ENCODE results near the gene RBL1.
"Not testable (repeated sequence)": the region's sequence is repeated elsewhere in the genome, so short reads cannot be mapped to it uniquely, and the experiment has no call there.

RBL1 gene

GRCh38 chr20:36991703-36992102 is 104.1 kb downstream of the RBL1 start:
- no peak for DNase-seq

DNA sequence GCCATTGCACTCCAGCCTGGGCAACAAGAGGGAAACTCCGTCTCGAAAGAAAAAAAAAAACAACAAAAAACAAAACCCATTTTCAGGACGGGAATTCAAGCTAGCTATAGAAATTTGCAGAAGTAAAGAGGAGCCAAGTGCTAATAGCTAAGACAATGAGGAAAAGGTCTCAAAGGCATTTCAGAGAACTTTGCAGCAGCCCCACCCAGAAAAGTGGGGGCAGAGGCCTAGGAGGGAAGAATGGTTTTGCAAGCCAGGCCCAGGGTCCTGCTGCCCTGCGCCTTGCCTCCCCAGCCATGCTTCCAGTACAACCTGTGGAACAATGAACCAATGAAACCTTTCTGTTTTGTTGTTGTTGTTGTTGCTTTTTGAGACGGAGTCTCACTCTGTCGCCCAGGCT is 106.0 kb downstream of the RBL1 start:
- DNase-seq, result no peak

- no peak for DNase-seq
Measured at GRCh38 chr20:36988494-36988966, 107.3 kb downstream of the RBL1 start.

GRCh38 chr20:36984257-36984638 is 111.5 kb downstream of the RBL1 start:
- DNase-seq, result no peak

DNA sequence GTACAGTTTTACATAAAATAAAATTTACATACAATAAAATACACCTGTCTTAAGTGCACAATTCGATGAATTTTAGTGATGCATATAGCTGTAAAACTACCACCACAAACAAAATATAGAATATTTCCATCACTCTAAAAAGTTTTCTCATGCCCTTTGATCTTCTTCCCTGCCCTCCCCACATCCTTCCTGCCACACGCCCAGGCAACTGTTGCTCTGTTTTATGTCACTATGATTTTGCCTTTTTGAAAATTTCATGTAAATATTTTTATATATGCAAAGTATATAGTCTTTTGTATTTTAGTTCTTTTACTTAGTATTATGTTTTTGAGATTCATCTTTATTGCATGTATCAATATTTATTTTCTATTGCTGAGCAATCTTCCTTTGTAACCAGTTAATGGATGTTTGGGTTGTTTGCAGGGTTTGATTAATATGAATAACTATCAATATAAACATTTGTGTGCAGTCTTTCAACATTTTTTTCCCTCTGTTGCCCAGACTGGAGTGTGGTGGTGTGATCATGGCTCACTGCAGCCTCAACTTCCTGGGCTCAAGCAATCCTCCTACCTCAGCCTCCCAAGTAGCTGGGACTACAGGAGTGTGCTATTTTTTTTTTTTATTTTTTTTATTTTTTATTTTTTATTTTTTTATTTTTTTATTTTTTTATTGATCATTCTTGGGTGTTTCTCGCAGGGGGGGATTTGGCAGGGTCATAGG is 120.5 kb downstream of the RBL1 start:
- no peak for DNase-seq

DNA sequence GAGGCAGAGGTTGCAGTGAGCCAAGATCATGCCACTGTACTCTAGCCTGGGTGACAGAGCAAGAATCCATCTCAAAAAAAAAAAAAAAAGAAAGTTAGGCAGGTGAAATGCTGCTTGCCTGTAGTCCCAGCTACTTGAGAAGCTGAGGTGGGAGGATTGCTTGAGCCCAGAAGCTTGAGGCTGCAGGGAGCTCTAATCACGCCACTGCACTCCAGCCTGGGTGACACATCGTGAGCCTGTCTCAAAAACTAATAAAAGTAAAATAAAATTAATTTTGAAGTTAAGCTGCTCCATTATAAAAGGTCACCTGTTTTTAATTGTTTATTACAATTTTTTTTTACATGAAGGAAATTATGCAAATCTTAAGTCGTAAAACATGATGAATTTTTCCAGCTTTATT is 121.1 kb downstream of the RBL1 start:
- no peak for DNase-seq

DNA sequence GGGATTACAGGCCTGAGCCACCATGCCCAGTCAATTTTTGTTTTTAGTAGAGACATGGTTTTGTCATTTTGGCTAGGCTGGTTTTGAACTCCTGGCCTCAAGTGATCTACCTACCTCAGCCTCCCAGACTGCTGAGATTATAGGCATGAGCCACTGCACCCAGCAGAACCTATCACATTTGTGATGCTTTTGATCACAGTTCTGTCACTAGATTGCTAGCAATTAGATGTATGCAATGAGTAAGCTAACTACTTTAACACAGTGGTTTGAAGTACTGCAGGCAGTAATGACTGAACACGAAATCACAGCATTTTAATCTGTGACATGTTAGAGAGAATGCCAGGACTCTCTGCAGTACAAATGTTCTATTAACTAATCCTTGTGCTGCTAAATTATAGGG is 124.7 kb downstream of the RBL1 start:
- no peak for DNase-seq

DNA sequence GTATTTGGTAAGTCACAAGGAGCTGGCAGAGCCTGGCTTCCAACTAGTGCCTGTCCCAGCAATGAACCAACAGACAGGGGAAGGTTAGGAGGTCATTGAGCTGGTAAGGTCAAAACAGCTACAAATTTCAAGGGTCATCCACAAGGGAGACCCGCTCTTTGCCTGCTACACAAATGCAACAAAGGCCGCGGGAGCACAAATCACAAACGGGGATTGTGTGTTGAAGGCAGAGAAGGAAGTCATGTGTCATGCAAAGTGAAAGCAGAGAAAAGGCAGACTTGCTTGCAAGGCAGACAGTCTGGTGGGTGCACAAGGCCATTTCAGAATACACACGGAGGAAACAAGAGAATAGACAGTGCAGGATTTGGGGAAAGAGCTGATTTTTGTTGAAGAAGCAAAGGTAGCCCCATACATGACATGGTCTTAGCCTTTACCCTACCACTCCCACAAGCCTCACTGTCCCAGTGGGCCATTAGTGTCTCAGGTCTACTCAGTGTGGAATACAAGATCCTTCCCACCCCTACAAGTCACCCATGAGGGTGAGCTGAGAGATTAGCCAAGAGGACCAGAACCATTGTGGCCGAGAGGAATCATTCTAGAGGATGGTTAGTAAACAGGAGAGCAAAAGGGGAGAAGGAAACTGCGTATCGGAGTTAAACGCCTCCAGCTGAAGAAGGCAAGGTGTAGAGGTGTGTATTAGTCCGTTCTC is 126.2 kb downstream of the RBL1 start:
- no peak for DNase-seq

- DNase-seq, result no peak
Measured at GRCh38 chr20:36969051-36969450, 126.7 kb downstream of the RBL1 start.

- DNase-seq, result no peak
Measured at GRCh38 chr20:36967636-36968035, 128.2 kb downstream of the RBL1 start.

DNA sequence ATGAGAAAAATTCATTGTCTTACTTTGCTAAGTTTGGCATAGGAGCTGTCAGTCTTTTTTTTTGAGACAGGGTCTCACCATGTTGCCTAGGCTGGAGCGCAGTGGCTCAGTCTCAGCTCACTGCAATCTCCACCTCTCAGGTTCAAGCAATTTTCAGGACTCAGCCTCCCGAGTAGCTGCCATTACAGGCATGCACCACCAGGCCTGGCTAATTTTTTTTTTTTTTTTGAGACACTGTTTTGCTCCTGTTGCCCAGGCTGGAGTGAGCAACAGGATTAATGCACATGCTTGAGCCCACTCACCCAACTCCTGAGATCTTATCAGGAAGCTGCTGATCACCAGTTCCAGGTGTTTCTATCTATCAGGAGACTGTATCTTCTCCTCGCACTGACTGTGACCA is 128.8 kb downstream of the RBL1 start:
- not testable (repeated sequence) for DNase-seq

DNA sequence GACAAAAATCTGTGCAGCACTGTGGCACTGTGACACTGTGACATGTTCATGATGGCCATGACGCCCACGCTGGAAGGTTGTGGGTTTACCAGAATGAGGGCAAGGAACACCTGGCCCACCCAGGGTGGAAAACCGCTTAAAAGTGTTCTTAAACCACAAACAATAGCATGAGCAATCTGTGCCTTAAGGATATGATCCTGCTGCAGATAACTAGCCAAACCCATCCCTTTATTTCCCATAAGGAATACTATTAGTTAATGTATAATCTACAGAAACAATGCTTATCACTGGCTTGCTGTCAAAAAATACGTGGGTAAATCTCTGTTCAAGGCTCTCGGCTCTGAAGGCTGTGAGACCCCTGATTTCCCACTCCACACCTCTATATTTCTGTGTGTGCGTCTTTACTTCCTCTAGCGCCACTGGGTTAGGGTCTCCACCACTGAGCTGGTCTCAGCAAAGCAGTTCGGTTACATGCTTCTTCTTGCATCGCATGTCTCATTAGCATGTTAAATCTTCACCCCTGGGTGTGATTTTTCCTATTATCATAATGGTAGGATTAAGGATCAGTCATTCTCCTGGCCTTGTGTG is 133.3 kb downstream of the RBL1 start:
- DNase-seq, result not testable (repeated sequence)

DNA sequence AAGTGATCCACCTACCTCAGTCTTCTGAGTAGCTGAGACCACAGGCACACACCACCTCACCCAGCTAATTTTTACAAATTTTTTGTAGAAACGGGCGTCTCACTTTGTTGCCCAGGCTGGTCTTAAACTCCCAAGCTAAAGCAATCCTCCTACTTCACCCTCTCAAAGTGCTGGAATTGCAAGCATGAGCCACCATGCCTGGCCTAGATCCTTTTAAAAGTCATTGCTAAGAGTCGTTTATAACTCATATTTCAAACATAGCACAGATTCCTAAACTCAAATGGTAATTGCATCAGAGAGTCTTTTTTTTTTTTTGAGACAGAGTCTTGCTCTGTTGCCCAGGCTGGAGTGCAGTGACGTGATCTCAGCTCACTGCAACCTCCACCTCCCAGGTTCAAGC is 136.6 kb downstream of the RBL1 start:
- no peak for DNase-seq

GRCh38 chr20:36957875-36958667 is 137.7 kb downstream of the RBL1 start:
- no peak for DNase-seq

DNA sequence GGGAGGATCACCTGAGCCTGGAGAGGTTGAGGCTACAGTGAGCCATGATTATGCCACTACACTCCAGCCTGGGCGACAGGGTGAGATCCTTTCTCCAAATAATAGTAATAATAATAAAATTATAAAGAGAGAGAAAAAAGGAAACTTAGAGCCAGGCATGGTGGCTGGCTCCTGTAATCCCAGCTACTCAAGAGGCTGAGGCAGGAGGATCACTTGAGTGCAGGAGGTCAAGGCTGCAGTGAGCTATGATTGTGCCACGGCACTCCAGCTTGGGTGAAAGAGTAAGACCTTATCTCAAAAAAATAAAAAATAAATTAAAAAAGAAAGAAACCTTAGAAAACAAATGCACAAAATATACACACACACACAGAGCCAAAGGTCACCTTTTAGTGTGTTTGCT is 139.1 kb downstream of the RBL1 start:
- DNase-seq, result no peak

DNA sequence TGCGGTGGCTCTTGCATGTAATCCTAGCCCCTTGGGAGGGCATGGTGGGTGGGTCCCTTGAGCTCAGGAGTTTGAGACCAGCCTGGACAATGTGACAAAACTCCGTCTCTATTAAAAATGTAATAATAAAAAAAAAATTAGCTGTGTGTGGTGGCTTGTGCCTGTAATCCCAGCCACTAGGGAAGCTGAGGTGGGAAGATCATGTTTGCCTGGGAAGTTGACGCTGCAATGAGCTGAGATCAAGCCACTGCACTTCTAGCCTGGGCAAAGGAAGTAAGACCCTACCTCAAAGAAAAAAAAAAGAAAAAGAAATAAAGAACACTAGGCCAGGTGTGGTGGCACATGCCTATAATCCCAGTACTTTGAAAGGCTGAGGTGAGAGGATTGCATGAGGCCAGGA is 139.8 kb downstream of the RBL1 start:
- DNase-seq, result no peak

GRCh38 chr20:36951979-36952738 is 143.6 kb downstream of the RBL1 start:
- DNase-seq, result no peak

GRCh38 chr20:36951198-36951978 is 144.4 kb downstream of the RBL1 start, which contains the start of gene SAMHD1:
Gene SAMHD1, minus strand, starts transcription at chr20:36951708. Its CDS starts 65 bp downstream, at chr20:36951643.
- DNase-seq, result peak; percentile 91

- DNase-seq, result no peak
Measured at GRCh38 chr20:36950414-36951197, 145.2 kb downstream of the RBL1 start.

Data from DMS79 (cell line).